HT-29 (cell line): Measurements from ENCODE around the gene RAD21L1. TPM values are rescaled to one million over a fixed set of nuclear protein-coding genes. Genes with fewer than 3 reads are reported as not detected.

ENCODE experiments used
- DNase-seq: peaks from one replicate; pipeline ENCODE4 v3.0.0-alpha.2; 2015; ENCODE audit warnings: low spot score
- total RNA-seq: library from RNA; depleted of rRNA; stranded (reverse); fragments of >200 nt; shearing (Covaris generic); gene quantifications from 2 replicates; pipeline ENCODE4 v1.2.3, GENCODE V29; 2014; rRNA removed

The RAD21L1 gene
- total RNA-seq, 1 experiment from 2014 or later: not detected

- no peak for DNase-seq
These were observed 68.0 kb downstream of the RAD21L1 start for GRCh38 chr20:1293641-1294379.

GRCh38 chr20:1294497-1294896 lies 68.7 kb downstream of the RAD21L1 start:
- DNase-seq: no peak

DNA sequence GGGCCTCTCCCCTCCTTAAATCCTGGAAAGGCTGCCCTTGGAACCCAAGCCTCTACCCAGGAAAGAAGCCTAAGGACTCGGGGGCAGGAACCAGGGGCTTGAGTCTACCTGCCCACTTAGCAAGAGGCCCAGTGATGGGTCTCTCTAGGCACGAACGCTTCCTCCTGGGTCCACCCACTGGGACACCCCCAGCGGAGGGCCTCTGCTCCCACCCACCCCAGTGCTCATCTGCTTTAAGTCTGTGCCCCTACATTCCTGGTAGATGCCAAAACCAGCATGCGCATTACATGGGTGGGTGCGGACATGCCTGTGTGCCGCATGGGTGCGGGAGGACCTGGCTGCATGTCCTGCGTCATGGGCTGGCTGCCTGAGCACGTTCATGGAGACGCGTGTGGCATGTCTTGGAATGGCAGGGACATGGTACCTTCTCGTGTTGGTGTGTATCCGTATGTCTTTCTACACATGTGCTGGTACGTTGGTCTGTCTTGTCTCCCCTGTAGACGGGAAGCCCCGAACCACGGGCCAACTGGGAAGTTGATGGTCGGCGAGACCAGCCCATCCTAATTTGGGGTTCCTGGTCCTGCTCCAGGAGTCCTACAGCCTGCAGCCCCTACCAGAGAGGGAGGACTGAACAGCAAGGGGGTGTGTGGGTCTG lies 69.6 kb downstream of the RAD21L1 start:
- no peak for DNase-seq

- DNase-seq: no peak
These were observed 70.3 kb downstream of the RAD21L1 start for GRCh38 chr20:1296117-1296610.

DNA sequence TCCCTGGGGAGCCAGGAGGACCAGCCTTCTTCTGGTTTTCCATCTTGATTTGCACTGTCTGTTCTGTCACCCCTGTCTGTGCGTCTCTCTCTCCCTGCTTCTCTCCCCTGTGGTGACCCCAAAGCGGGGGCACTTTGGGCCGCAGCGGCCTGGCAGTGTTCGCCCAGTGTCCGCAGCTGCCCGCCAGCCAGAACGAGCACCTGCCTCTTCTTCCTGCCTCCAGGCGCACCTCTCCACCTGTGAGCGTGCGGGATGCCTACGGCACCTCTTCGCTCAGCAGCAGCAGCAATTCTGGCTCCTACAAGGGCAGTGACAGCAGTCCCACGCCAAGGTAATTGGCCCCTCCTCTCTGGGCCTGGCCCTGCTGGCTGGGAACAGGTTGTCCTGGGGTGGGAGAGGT lies 71.1 kb downstream of the RAD21L1 start:
- DNase-seq: no peak

GRCh38 chr20:1297486-1297885 lies 71.6 kb downstream of the RAD21L1 start:
- no peak for DNase-seq

DNA sequence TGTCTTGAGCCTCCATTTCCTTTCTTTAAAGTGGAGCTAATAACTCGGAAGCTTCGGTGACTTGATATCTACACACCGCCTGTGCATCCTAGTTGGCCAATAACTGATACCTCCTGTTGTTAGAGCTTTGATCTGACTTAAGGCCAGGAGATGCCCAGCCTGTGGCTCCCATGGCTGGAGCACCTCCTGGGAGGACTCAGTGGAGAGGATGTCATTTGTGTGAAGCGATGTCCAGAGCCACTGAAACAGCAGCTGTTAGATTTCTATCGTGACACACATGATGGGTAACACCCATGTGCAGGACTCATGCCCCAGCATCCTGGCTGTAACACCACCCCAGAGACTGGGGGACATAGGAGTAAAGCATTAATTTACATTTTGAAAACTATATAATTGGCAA lies 72.3 kb downstream of the RAD21L1 start:
- DNase-seq: no peak

DNA sequence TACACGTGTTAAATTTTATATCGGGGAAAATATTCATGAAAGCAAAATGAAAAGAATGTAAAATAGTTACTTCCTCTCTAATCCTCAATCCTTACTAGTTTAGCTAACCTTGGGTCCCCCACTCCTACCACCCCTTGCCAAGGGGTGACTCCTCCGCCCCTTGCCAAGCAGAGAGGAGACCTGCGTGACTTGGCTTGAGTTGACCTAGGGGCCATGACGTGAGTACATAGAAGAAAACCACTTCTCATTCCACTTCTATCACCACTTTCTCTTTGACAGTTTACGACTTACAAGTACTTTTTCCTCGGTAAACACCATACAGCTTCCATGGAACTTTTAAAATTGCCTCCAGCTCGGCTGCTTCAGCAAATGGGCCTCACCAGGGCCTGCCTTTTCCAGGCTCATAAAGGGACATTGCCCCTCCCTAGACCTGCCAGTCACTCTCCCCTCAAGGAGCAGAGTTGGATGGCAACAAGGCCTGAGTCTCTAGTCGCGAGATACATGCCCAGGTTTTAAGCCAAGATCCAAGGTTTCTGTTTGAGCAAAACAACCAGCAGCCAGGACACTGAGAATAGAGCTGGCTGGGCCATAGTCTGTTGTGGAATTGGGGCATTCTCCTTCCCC lies 73.2 kb downstream of the RAD21L1 start:
- DNase-seq: no peak

DNA sequence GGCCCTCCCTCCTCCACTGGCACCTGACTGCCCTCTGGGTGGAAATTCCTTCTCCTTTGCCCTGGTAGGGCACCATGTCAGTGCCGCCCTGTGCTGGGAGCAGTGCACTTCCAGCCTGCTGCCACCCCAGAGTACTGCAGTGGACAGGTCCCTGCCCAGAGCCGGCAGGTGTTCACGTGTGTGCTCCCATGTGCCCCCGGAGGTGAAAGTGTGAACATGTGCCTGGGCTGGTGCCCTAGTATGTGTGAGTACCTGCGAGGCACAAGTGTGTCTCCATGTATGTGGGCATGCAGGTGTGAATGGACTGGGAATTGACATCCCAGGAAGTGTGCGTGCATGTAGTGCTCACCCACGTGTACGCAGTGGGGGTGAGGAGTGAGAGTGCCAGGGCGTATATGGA lies 73.7 kb downstream of the RAD21L1 start:
- peak; percentile 22 for DNase-seq

- DNase-seq: no peak
These were observed 74.4 kb downstream of the RAD21L1 start for GRCh38 chr20:1300083-1300840.

- peak; percentile 27 for DNase-seq
These were observed 75.2 kb downstream of the RAD21L1 start for GRCh38 chr20:1301031-1301529.

DNA sequence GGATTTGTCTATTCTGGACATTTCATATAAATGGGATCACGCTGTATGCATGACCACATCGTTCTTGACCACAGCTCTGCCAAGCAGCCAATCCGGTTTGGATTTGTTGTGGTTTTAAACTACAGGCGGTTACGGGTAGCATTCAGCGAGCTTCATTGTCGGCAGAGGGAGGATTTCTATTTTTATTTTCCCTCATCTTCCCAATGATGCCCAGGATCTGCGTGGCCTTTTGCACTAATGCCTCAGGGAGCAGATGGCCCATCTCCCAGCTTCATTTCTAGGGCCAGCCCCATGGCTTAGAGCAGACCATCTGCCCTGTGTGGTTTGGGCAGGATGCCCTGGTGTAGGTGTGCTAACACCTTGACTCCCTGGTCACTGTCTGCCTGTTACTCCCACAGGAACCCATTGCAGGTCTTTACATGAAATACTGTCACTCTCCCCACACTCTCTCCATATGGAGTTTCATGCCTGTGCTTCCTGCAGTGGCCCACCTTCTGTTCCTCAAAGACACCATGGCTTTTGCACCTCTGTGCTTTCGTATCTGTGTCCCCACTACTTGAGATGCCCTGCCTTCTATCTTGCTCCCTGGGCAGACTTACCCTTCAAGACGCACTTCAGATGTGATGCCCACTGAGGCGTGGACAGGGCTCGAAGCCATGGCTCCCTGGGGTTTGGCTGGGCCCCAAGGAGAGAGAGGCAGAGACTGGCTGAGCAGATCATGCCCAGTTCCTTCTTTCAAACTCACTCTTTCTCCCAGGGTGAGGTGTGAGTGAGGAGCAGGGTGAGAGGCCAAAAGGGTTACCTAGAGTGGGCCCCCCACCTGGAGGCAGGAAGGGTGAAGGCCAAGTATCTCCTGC lies 77.1 kb downstream of the RAD21L1 start:
- peak; percentile 36 for DNase-seq

DNA sequence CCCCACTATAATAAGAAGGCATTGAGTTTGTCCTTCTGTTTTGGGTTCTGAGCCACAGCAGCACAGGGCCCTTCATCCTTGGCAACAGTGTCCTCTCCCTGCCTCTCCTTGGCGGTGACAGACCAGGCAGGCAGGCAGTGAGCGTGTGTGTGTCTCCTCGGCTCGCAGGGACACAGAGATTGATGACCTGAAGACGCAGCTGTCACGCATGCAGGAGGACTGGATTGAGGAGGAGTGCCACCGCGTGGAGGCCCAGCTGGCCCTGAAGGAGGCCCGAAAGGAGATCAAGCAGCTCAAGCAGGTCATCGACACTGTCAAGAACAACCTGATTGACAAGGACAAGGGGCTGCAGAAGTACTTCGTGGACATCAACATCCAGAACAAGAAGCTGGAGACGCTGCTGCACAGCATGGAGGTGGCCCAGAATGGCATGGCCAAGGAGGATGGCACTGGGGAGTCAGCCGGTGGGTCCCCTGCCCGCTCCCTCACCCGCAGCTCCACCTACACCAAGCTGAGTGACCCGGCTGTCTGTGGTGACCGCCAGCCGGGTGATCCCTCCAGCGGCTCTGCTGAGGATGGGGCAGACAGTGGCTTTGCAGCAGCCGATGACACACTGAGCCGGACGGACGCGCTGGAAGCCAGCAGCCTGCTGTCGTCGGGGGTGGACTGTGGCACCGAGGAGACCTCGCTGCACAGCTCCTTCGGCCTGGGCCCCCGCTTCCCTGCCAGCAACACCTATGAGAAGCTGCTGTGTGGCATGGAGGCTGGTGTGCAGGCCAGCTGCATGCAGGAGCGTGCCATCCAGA lies 79.1 kb downstream of the RAD21L1 start:
- DNase-seq: no peak

Other genes with a start within 250 kb of the RAD21L1 start
- gene RSPO4, start 223.7 kb upstream of the RAD21L1 start, total RNA-seq: not detected in 2 replicates
- gene PSMF1, start 107.4 kb upstream of the RAD21L1 start, total RNA-seq: 47.2 and 50.7 TPM in 2 replicates
- gene TMEM74B, start 41.1 kb upstream of the RAD21L1 start, total RNA-seq: 8.8 and 8.9 TPM in 2 replicates
- gene C20orf202, start 22.6 kb upstream of the RAD21L1 start, total RNA-seq: 0.13 TPM in 1 of 2 replicates, not detected in the other
- 0.13 and 0.36 TPM in 2 replicates for gene SNPH, start 40.2 kb downstream of the RAD21L1 start, total RNA-seq
- gene SDCBP2, start 103.1 kb downstream of the RAD21L1 start, total RNA-seq: 19.1 and 22.4 TPM in 2 replicates
- gene FKBP1A, start 167.0 kb downstream of the RAD21L1 start, total RNA-seq: 86.3 and 91.6 TPM in 2 replicates
- 38.6 and 39.9 TPM in 2 replicates for gene NSFL1C, start 240.8 kb downstream of the RAD21L1 start, total RNA-seq